GM18498 (cell line): ENCODE results near the gene BMP4.

Experiments
- ATAC-seq: cut with Tn5 transposase; IDR thresholded peaks from one replicate; pipeline ENCODE4 v1.9.1; 2021; ENCODE audit warnings: mild to moderate bottlenecking, moderate library complexity; ENCODE audit not compliant: unreplicated experiment

The BMP4 gene

GRCh38 chr14:53947094-53947445 lies 9.6 kb downstream of the BMP4 start:
- no peak for ATAC-seq

DNA sequence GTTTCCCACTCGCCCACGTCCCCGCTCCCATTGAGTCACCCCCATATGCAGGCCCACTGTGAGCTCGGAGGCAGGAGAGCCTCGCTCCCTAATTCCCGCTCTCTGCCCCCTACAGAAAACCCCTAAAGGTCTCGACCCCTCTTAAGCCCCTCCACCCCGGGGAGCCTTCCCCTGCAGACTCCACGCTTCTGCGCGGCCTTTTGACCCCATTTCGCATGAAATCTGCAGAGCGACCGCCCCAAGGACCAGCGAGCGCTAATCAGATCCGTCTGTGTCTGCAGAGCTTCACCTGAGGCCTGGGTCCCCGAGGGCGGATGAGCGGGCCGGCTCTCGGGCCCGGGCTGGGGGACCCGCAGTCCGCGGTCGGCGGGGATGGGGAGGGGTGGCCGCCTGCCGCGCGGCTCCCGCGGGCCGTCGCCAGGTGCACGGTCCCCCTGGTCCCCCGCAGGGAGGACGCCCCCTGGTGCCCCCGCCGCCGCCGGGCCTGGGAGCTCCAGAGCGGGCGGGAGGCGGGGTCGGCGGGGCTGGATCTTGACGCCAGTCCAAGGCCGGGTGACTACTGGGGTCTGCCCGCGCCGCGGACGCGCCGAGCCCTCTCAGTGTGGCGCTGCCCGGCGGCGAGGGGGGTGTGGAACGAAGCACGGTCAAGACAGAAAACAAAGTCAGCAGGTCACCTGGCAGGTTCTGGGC lies 10.1 kb downstream of the BMP4 start:
- no peak for ATAC-seq

GRCh38 chr14:53946071-53946403 lies 10.6 kb downstream of the BMP4 start:
- no peak for ATAC-seq

GRCh38 chr14:53943751-53944083 lies 12.9 kb downstream of the BMP4 start:
- ATAC-seq: no peak

DNA sequence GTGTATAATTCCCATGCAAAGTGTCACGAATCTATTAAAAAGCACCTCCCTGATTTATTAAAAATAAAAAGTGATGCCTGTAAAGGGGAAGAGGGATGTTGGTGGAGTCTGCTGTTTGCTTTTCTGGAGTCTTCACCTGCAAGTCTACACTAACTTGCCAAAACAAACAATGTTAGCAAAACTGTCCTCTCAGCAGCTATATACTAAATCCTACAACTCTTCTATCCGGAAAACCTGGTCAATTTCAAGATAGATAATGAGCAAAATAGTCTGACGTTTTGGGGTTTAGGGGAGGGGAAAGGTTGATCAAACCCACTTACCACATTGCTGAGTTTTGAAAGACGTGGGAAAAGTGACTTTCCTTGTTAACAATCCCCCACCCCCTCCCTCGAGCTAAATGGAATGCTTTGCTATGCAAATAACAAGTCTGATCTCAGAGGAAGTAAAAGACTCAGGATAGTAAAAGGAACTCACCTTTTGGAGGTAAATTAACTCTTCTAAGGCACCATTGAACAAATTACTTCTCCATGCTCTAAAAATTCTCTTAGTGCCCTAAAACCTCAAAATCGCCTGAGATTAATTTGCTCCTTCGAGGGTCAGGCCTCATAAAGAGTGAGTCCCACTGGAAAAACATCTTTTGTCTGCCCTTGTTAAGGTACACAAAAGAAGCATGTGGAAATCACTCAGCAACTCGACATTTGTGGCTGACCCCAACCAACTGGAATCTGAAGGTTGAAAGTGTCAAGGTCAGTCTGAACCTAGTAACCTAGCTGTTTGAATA lies 13.5 kb downstream of the BMP4 start:
- ATAC-seq: no peak

- no peak for ATAC-seq
Measured at GRCh38 chr14:53938136-53938837, 18.3 kb downstream of the BMP4 start.

DNA sequence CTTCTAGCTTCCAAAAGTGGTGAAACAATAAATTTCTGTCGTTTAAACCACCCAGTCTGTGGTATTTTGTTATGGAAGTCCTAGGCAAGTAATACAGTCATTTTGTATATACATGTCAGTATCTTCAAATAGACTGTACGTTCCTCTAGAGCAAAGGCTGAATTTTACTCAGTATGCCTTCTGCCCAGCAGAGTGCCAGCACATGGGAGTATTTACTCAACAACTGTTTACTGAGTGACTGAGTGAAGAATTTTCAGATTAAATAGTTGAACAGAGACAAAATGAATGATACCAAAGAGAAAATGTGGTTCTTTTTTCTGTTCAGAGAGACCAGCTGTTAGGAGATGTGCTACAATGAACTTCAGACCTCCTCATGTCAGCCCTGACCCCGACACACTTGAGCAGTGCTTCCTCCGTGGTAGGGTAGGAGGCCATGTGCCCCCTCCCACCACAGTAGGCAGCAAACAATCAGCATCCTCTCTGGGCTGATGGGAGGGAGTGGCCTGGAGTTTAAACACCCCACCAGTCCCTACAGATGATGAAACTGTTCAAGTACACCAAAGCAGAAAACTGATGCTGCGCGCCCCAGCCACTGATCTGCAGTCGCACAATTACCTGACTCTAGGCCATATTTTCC lies 21.7 kb downstream of the BMP4 start:
- ATAC-seq: no peak

DNA sequence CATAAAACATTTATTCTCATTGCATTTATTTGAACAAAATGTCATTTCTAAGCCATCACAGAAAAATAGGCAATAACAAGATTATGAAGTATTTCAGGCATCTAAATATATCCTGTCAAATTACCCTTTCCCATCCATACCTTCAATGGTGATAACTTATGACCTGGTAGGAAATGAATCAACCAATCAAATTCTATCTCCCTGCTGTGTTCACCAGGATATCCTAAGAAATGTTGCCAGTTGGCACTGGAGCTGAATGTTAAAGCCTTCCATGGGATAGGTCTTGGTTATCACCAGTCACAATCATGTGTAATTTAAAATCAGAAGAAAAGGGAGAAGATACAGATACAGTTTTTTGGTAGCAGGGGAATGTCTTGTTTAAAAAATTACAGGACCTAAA lies 23.7 kb downstream of the BMP4 start:
- ATAC-seq: no peak

GRCh38 chr14:53929871-53930715 lies 26.5 kb downstream of the BMP4 start:
- no peak for ATAC-seq

- no peak for ATAC-seq
Measured at GRCh38 chr14:53927171-53927570, 29.5 kb downstream of the BMP4 start.

DNA sequence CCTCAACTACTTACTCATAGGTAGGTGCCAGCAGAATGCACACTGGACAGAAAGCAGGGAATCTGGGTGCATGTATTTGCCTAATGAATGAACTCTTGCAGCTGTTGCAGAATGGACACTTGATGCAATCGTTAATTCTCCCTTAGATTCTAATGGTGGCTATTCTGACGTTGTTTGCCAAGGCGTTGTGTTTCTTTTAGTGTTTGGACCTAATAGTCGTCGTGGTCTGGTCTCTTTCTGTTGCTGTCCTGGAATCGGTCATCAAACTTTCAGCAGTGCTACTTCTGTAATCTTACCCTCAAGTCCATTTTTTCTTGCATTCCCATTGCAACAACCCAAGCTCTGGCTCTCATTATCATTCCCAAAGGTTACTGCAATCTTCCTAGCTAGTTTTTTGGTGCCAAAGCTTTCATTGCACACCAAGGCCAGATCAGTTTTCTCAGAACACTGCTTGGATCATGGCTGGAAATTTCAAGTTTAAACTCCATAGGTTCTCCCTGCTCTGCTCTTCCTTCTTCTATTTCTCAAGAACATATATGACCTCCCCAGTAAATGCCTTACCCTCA lies 31.3 kb downstream of the BMP4 start:
- ATAC-seq: no peak

DNA sequence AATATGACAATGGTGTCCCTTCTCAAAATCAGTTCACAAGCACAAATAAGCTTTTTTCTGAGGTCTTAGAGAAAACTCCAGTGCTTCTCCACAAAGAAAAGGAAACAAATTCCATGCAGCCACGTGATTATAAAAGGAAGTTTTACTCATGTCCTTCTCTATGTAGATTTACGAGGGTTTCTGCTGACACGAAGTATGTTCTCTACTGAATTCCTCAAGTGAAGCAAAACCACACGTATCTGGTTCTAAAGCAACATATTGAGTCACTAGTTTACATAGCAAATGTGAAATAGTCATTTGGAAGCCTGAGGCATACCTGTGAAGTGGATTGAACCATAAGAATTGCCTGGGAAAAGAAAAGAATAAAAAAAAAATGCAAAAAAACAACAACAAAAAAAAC lies 31.9 kb downstream of the BMP4 start:
- ATAC-seq: no peak

DNA sequence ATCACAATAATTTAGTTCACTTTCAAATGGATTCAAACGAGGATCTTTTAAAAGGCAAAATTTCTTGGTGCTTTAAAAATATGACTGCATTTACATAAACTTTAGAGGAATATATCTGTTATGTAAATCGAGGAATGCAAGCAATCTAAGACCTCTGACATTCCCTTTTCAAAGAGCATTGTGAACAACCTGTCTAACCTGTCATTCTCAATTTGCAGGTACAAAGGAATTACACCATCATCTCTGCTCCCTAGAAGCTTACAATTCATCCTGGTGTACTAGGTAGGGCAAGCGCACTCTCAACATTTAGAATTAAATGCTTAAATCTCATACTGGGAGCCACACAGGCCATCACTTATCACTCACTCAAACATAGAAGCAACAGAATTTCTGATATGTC lies 35.6 kb downstream of the BMP4 start:
- ATAC-seq: no peak

- ATAC-seq: no peak
Measured at GRCh38 chr14:53916239-53916638, 40.4 kb downstream of the BMP4 start.

GRCh38 chr14:53915364-53916014 lies 41.1 kb downstream of the BMP4 start:
- no peak for ATAC-seq

DNA sequence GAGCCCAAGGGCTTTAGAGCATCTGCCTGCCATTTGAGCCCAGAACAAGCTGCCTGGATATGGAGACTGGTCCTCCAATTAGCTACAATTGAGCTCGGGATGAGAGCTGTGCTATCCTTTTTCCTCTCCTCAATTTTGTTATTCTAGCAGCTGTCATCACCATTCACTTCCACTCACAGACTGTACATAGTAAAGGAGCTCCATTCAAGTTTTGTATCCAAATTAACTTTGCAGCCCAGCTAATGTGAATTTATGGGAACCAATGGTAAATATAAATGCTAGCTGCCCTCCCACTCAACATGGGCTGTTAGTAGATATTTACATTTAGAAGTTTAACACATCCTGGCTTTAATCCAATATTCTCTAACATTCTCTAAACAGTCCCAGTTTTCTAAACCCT lies 44.6 kb downstream of the BMP4 start:
- no peak for ATAC-seq

GRCh38 chr14:53908416-53908815 lies 48.2 kb downstream of the BMP4 start:
- ATAC-seq: no peak

GRCh38 chr14:53902307-53902706 lies 54.3 kb downstream of the BMP4 start:
- ATAC-seq: no peak

- no peak for ATAC-seq
Measured at GRCh38 chr14:53900499-53900898, 56.1 kb downstream of the BMP4 start.
